Lung (tissue), 12 donors: ENCODE measurements around the gene METTL27. TPM values are rescaled to one million over a fixed set of nuclear protein-coding genes. Genes with fewer than 3 reads are reported as not detected.

Experiments used
- ATAC-seq: fragments of 200-7000 bp; cut with Tn5 transposase; one replicate; pipeline ENCODE4 v1.9.1; 2020; ENCODE audit warnings: moderate number of reproducible peaks; ENCODE audit not compliant: insufficient read depth, low FRiP score
- DNase-seq, 3 donors: peaks; one replicate each; pipeline ENCODE4 v3.0.0-alpha.2; 2013 to 2017
- H3K27ac ChIP-seq, 2 donors: one replicate each; pipeline ENCODE4 v1.5.1; 2013; ENCODE audit warnings: mild to moderate bottlenecking in 2 of 2, moderate library complexity in 2 of 2, control low read depth in 1 of 2, inconsistent platforms in 1 of 2, low read depth in 1 of 2, low read length in 1 of 2
- H3K27me3 ChIP-seq, 3 donors: one replicate each; pipeline ENCODE4 v1.5.1; 2013; ENCODE audit warnings: low read length in 2 of 3; ENCODE audit not compliant: control insufficient read depth in 3 of 3, insufficient read depth in 3 of 3
- H3K36me3 ChIP-seq, 4 donors: one replicate each; pipeline ENCODE4 v1.5.1; 2013; ENCODE audit warnings: low read length in 4 of 4, mild to moderate bottlenecking in 1 of 4, moderate library complexity in 1 of 4; ENCODE audit not compliant: control insufficient read depth in 4 of 4, insufficient read depth in 4 of 4
- H3K4me1 ChIP-seq, 5 donors: one replicate each; pipeline ENCODE4 v1.5.1; 2013; ENCODE audit warnings: low read length in 5 of 5, mild to moderate bottlenecking in 2 of 5, moderate library complexity in 1 of 5; ENCODE audit not compliant: control insufficient read depth in 5 of 5, insufficient read depth in 5 of 5
- H3K4me3 ChIP-seq: one replicate; pipeline ENCODE4 v1.5.1; 2013; ENCODE audit warnings: mild to moderate bottlenecking, control low read depth, moderate library complexity
- H3K9ac ChIP-seq, 2 donors: one replicate each; pipeline ENCODE4 v1.5.1; 2013; ENCODE audit warnings: low read length in 2 of 2, control low read depth in 1 of 2; ENCODE audit not compliant: insufficient read depth in 1 of 2
- H3K9me3 ChIP-seq, 4 donors: one replicate each; pipeline ENCODE4 v1.5.1; 2013; ENCODE audit warnings: low read length in 3 of 4, mild to moderate bottlenecking in 1 of 4, moderate library complexity in 1 of 4; ENCODE audit not compliant: control insufficient read depth in 4 of 4, insufficient read depth in 3 of 4
- CTCF ChIP-seq: IDR thresholded peaks from 2 replicates; pipeline ENCODE4 v1.5.1; 2012; ENCODE audit warnings: mild to moderate bottlenecking; ENCODE audit errors: control extremely low read depth, extremely low read depth
- WGBS, 2 donors: extraction: QIAGEN DNeasy Blood & Tissue Kit; methylation state at CpG; one replicate each; pipeline ENCODE4 v1.1.7; 2013; 5-methylcytosine and 5-hydroxymethylcytosine counted together
- polyA plus RNA-seq, 2 donors: library from polyadenylated mRNA; stranded (reverse); fragments of 200-250 nt; gene quantifications; one replicate each; pipeline ENCODE4 v1.2.1, GENCODE V29; 2013
- total RNA-seq, 2 donors: library from RNA; depleted of rRNA in 1 of 2; stranded (reverse); fragments of >200 nt in 1 of 2; gene quantifications; one replicate each; pipeline ENCODE4 v1.2.1, GENCODE V29; 2014 to 2021
- donor health status: control.
- donor health status: control.
- donor health status: Bipolar disorder and iron deficiency.
- donor health status: healthy.
- donor health status: DM: yes; HTN: yes; CAD: no.

The METTL27 gene
- total and polyA plus RNA-seq, 4 donors: 2.3 to 22.1 (median 5.1) TPM

GRCh38 chr7:73840715-73841379 lies 1.5 kb downstream of the METTL27 start:
- no peak for ATAC-seq
- WGBS, 2 donors: 89 to 93% methylated on average over 16 of the region's 16 CpGs
- Histone ChIP-seq H3K9me3 (no peaks in the 10 kb centered on the region), H3K4me3 (no peak overlapping the region), H3K36me3 (no peaks in the 10 kb centered on the region), H3K9ac (no peak overlapping the region), H3K4me1 (peaks cover 0 to 7% (median 3%) of the 10 kb centered on the region in 5 donors), H3K27ac (no peak overlapping the region), H3K27me3 (no peaks in the 10 kb centered on the region)
- no peak for DNase-seq
- no peak for TF ChIP-seq CTCF

GRCh38 chr7:73839743-73840714 lies 2.3 kb downstream of the METTL27 start:
- Histone ChIP-seq H3K9me3 (no peaks in the 10 kb centered on the region), H3K27ac (no peak overlapping the region), H3K36me3 (no peaks in the 10 kb centered on the region), H3K4me1 (peaks cover 0 to 7% (median 3%) of the 10 kb centered on the region in 5 donors), H3K4me3 (no peak overlapping the region), H3K9ac (no peak overlapping the region), H3K27me3 (no peaks in the 10 kb centered on the region)
- DNase-seq (no peak), ATAC-seq (no peak)
- TF ChIP-seq CTCF: no peak
- WGBS, 2 donors: 88 to 95% methylated on average over 21 to 22 of the region's 22 CpGs

GRCh38 chr7:73839290-73839689 lies 3.0 kb downstream of the METTL27 start:
- 89 to 95% methylated on average over 7 of the region's 7 CpGs for WGBS, 2 donors
- no peak for DNase-seq

More at GRCh38 chr7:73839290-73839689, 3.0 kb downstream of the METTL27 start:
- Histone ChIP-seq H3K9me3 (no peaks in the 10 kb centered on the region), H3K36me3 (no peaks in the 10 kb centered on the region), H3K27me3 (no peaks in the 10 kb centered on the region), H3K4me3 (no peak overlapping the region), H3K9ac (no peak overlapping the region), H3K27ac (no peak overlapping the region), H3K4me1 (peaks cover 0 to 8% (median 3%) of the 10 kb centered on the region in 5 donors)
- ATAC-seq: no peak
- no peak for TF ChIP-seq CTCF
